HL-60 (cell line): ENCODE measurements around the gene ZNF384.

ENCODE experiments used
- GABPA ChIP-seq: IDR thresholded peaks from 2 replicates; pipeline ENCODE4 v1.6.1; 2012; ENCODE audit warnings: low read depth
- POLR2AphosphoS5 ChIP-seq: IDR thresholded peaks from 2 replicates; pipeline ENCODE4 v1.6.1; 2012; ENCODE audit warnings: low read depth
- TF ChIP-seq, protein P1 (sequence below): IDR thresholded peaks from one replicate; pipeline ENCODE4 v1.5.1; 2011; ENCODE audit warnings: low read length, control low read depth, inconsistent platforms; ENCODE audit not compliant: insufficient read depth

DNA sequence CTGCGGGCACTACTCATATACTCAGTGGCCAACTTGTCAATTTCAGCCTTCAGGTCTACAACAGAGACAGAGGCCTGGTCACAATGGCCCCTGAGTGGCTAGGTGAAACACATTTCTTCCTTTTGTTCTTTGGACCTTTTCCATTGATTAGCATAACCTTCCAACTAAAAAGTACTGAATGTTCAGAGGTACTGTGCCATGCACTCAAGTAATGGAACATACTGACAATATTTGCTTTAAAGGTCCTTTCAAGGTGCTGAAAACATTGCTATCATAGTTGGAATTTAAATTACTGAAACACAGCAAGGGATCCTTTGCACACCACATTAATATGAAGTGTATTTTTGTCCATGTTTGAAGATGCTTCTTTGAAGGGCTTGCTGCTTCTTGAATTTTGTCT lies 35.8 kb downstream of the ZNF384 start:
- TF ChIP-seq, protein P1, sequence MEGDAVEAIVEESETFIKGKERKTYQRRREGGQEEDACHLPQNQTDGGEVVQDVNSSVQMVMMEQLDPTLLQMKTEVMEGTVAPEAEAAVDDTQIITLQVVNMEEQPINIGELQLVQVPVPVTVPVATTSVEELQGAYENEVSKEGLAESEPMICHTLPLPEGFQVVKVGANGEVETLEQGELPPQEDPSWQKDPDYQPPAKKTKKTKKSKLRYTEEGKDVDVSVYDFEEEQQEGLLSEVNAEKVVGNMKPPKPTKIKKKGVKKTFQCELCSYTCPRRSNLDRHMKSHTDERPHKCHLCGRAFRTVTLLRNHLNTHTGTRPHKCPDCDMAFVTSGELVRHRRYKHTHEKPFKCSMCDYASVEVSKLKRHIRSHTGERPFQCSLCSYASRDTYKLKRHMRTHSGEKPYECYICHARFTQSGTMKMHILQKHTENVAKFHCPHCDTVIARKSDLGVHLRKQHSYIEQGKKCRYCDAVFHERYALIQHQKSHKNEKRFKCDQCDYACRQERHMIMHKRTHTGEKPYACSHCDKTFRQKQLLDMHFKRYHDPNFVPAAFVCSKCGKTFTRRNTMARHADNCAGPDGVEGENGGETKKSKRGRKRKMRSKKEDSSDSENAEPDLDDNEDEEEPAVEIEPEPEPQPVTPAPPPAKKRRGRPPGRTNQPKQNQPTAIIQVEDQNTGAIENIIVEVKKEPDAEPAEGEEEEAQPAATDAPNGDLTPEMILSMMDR, result no peak
- TF ChIP-seq POLR2AphosphoS5 (no peak), GABPA (no peak)
